GM19463 (cell line): Measurements from ENCODE around the gene CASP2.
"Not testable (repeated sequence)": the region's sequence is repeated elsewhere in the genome, so short reads cannot be mapped to it uniquely, and the experiment has no call there.

Source experiments
- ATAC-seq: cut with Tn5 transposase; IDR thresholded peaks from one replicate; pipeline ENCODE4 v1.9.1; 2021; ENCODE audit warnings: mild to moderate bottlenecking, moderate library complexity; ENCODE audit not compliant: unreplicated experiment

CASP2 gene

DNA sequence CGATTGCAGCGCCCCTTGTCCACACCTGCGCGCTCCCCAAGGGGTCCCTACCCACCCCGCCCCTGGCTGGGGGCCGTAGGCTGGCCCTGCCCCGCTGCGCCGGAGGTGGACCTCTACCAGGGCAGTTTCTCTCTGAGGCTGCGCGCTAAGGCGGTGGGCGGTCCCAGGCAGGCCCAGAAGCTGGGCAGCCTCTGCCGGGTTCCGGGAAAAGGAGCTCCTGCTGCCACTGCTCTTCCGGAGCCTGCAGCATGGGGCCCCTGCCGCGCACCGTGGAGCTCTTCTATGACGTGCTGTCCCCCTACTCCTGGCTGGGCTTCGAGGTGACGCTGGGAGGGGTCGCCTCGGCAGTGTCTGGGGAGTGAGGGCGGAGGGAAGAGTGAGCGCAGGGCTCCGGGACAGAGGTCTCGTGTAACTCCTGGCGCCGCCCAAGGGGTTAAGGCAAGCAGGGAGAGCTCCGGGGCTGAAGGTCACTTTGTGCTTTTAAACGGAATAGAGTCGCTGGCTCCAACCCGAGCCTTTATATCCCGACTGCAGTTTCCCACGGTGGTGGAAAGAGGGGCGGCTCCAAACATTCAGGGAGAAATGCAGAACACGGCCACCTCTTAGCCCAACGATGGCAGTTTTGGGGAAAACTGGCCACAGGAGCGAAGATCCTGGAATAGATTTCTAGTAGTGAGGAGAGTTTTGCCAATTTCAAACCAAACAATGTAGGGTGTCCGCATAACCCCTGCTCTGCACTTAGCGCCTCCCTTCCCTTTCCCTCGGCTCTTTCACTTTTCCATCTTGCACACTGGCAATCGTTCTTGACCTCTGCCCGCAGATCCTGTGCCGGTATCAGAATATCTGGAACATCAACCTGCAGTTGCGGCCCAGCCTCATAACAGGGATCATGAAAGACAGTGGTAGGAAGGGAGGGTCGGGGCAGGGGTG, 24.6 kb upstream of the CASP2 start, which contains the start of gene GSTK1:
GSTK1 (plus strand) TSS at position 176 of the 930 bp plus-strand sequence; CDS start at position 249, 73 bp downstream.
- ATAC-seq: peak; percentile 98

DNA sequence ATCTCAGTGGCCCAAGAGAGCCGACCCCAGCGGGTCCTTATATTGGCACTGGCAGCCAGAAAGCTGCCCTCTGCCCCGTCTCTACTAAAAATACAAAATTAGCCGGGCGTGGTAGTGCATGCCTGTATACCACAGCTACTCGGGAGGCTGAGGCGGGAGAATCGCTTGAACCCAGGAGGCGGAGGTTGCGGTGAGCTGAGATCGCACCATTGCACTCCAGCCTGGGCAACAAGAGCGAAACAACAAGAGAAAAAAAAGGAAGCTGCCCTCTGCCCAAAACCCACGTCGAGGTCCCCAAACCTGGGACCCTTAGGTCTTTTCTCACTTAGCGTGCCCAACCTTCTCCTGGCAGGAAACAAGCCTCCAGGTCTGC, 24.0 kb upstream of the CASP2 start:
- ATAC-seq: not testable (repeated sequence)

DNA sequence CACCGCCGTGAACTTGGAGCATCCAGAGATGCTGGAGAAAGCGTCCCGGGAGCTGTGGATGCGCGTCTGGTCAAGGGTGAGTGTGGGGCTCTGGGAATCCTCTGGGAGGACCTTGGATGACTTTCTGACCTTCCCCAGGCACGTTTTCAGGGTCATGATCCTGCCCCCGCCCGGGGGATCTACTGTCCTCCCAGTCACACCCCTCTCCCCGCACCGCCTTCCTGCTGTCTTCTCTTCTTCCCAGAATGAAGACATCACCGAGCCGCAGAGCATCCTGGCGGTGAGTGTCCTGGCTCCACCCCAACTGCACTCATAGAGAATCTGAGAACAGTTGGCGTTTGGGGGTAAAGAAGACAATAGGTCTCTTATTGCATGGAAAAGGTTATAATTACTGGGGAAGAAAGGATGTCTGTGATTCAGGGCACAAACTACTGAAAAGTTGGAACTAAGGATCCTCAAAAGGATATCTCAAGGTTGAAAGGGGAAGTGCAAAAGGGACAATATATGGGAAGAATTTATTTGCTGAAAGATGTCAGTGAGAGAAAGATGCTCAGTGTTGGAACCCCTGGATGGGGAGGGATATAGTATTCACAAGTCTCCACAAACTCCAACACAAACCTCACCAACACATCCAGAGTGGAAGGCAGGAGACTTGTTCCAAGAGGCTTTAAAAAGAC, 23.0 kb upstream of the CASP2 start:
- ATAC-seq: no peak

DNA sequence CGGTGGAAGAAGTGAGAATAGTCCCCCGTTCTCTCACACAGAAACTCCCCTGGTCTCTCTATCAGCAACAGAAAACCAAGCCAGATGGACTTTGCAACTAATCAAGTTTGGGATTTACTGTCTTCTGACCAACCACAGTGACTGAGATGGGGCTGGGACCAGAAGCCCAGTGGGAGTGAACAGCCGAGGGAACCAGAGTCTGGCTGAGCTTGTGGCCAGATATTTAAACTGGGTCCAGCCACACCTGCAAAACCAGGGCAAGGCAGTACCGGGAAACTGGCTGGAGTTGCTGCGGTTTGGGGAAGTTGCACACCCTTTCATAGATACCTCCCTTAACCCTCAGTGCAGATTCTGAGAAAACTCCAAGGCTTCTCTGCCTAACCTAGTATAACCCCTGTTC, 18.9 kb upstream of the CASP2 start:
- ATAC-seq: no peak

DNA sequence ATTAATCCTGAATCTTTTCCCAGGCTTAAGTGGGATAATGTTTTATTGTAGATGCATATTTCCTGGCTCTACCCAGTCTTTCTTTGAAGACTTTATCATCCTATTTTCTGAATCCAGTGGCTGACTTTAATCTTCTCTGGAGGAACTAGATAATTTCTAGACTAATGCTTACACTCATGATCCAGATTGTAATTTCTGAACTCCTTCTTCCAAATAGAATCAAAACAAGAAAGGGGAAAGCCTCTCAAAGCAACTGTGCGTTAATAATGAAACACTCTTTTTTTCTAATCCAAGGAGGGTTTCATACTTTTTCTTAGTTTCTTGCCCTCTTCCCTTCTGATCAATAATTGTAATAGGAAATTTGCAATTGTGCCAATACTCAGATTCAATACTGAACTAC, 16.9 kb upstream of the CASP2 start:
- no peak for ATAC-seq

DNA sequence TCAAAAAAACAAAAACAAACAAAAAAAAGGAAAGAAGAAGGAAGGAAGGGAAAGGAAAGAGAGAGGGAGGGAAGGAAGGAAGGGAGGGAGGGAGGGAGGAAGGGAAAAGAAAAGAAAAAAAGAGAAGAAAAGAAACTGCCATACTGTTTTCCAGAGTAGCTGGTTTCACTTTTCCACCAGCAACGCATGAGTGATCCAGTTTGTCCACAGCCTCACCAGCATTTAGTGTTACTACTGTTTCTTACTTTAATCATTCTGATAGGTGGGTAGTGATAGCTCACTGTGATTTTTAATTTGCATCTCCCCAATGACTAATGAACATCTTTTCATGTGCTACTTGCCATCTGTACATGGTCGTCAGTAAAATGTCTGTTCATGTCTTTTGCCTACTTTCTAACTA, 15.3 kb upstream of the CASP2 start:
- ATAC-seq: no peak

DNA sequence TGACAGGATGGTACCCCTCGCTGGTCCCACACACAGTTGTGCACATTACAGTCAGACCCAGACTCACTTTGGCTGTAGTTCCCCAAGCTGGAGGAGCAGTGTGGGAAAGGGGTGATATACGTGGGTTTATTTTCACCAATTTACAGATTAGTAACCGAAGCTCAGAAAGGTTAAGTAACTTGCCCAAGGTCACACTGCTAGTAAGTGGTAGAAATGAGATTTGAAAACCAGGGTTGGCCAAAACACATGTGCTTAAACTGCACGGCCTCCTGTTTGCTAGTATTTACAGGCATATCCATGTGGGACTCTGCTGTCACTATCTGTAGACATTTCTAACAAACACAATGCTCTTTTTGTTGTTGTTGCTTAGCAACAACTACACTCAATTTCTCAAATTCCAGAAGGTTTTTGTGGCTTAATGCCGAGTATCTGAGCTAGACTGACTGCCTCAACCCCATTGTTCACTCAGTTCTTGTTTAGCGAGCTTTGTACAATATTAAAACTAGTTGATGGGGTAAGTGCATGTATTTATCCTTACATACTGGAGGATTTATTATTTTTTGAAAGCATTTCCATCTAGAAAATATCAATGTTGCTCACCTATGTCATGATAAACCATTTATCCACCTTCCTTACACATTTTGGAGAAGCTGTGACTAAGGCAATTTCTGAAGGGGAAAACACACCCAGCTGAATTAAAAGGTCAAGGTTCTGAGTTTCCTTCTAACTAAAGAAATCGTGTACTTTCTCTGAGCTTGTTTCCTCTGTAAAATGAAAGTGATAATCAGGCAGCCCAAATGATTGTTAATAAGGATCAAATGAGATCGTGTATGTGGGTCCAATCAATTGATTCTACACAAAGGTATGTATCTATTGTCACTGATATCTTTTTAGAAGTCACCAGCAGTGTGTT, 8.7 kb upstream of the CASP2 start:
- ATAC-seq: no peak

DNA sequence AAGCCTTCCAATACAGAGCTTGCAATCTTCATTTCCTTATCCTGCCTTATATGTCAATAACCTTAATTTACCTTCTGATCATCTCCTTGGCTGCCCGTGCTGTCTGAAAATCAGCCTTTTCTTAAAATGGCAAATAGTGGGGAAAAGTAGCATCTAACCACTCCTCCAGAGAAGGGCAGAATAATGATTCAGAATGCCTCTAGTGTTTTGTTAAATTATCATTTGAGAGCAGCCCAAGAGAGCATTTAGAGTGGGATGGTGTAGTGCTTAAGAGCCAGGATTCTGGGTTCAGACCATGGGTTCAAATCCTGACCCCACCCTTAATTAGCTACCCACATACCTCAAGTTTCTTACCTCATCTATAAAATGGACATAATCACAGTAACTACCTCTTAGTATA, 8.0 kb upstream of the CASP2 start:
- ATAC-seq: no peak

DNA sequence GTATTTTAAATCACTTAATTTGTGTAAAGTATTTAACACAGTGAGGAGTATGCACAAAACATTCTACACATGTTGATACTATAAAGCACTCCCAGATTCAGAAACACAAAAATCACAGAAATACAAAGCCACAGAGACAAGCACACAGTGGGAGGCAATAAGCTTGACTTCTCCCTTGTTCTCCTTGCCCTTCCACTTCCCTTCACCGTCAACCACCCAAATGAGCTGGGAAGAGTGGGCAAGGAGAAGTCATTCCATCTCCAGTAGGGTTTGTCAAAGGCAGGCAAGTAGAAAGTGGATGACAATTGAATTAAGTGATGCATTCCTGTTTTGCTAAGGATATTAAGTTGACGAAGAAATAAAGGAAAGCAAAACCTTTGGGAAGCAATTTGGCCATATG, 7.6 kb upstream of the CASP2 start:
- no peak for ATAC-seq

DNA sequence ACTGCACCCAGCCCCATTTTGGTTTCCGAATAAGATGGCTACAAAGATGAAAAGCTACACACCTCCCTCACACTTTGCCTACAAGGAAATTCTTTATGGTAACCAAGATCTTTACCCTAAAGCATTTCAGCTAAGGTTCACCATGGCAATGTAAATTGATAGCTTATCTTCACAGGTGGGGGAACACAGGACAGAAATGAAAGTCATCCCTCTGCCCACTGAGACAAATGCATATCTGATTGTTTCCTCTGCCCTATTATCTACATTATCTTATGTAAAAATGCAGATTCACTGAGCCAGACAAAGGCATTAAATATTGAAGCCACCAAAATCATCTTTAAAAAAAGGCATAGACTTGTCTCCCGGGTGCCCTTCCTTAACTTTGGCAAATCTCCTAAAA, 6.6 kb upstream of the CASP2 start:
- no peak for ATAC-seq

DNA sequence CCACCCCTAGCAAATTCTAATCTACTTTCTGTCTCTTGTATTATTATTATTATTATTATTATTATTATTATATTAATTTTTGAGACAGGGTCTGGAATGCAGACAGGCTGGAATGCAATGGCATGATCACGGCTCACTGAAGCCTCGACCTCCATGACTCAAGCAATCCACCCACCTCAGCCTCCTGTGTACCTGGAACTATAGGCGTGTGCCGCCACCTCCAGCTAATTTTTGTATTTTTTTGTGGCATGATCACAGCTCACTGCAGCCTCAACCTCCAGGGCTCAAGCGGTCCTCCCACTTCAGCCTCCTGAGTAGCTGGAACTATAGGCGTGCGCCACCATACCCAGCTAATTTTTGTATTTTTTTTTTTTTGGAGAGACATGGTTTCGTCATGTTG, 6.0 kb upstream of the CASP2 start:
- ATAC-seq: no peak

DNA sequence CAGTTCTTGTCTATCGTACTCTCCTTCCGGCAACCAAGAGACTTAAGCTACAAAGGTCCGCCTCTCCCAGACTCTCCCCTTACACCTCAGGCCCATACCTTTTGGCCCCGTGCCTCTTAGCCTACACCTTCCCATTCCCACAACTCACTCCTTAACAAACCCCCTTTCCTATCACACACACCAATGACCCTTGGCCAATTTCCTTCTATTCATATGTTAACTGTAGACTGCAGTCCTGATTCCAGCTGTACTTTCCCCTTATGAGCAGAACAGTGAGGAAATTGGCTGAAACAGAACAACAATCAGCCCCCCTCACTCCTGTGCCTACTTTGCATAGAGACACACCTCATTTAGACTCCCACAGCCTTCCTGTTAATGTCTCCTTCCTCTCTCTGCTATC, 4.8 kb upstream of the CASP2 start:
- ATAC-seq: no peak

DNA sequence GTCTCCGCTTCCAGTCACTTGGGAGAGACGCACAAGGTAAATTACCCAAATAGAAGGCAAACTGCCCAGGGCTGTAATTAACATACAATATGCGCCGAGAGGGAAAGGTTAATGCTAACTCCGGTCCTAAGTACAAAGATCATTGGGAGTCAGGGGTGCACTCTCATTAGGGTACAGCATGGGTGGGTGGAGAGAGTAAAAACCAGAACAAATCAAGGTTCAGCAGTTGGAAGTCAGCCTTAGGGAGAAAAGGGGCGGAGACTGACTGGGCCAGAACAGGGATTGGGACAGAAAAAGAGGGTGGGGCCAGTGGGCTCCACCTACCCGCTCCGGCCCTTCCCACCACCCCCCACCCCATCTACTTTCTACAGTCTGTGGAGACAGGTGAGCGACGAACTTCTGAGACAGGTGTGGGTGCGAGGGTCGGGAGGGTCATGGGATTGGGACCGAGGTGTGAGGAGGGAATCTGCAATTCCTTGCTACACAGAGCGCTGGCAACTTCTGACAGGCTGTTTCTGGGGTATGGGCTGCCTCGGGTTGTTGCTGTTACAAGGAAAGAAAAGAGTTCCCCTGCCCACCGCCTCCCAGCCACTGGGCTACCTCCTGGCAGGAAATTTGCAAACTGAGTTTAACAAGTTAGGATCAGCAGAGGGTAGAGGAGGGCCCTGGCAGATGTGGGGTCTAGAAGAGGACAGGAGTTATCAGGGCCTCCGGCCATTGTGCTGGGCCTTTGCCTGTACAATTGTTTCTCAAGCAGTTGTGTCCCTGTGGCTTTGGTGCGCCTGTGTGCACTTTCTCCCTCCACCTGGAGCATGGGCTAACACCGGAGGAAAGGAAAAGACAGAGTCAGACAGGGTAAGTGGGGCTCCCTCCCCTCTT, 3.3 kb upstream of the CASP2 start, which contains the start of gene TMEM139:
TMEM139 (plus strand) TSS at position 368 of the 879 bp plus-strand sequence. CDS start 1,000 bp downstream, outside the sequence.
- ATAC-seq: no peak

DNA sequence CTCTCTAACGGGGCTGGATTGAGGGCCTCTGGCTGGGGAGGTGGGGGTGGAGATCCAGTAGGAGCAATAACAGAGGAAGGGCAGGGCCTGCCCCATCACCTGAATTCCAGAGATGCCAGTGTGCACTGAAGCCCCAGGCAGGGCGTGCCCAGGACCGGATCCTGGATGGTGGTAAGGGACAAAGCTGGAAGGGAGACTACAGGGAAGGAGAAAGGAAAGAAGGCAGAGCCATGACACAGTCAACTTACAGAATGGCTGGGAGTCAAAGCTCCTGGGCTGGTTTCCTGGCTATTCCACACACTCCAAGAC, 2.7 kb upstream of the CASP2 start:
- no peak for ATAC-seq

DNA sequence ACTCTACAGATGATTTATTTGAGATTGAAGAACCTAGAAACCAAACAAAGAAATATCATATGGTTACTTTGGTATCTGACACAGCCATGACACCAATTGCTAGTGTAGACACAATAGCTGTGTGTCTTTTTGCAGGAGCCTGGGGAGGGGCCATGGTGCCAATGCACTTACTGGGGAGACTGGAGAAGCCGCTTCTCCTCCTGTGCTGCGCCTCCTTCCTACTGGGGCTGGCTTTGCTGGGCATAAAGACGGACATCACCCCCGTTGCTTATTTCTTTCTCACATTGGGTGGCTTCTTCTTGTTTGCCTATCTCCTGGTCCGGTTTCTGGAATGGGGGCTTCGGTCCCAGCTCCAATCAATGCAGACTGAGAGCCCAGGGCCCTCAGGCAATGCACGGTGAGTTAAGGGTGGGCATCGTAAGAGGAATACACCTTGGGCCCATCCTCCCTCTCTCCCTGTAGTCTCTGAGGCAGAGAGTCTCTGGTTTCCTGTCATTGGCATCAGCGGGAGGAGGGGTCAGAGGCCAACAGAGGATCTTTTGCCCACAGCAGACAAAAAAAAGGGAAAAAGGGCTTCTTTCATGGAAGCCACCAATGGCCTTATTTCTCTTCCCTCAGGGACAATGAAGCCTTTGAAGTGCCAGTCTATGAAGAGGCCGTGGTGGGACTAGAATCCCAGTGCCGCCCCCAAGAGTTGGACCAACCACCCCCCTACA, 2.2 kb upstream of the CASP2 start:
- no peak for ATAC-seq

DNA sequence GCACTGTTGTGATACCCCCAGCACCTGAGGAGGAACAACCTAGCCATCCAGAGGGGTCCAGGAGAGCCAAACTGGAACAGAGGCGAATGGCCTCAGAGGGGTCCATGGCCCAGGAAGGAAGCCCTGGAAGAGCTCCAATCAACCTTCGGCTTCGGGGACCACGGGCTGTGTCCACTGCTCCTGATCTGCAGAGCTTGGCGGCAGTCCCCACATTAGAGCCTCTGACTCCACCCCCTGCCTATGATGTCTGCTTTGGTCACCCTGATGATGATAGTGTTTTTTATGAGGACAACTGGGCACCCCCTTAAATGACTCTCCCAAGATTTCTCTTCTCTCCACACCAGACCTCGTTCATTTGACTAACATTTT, 1.6 kb upstream of the CASP2 start:
- no peak for ATAC-seq

DNA sequence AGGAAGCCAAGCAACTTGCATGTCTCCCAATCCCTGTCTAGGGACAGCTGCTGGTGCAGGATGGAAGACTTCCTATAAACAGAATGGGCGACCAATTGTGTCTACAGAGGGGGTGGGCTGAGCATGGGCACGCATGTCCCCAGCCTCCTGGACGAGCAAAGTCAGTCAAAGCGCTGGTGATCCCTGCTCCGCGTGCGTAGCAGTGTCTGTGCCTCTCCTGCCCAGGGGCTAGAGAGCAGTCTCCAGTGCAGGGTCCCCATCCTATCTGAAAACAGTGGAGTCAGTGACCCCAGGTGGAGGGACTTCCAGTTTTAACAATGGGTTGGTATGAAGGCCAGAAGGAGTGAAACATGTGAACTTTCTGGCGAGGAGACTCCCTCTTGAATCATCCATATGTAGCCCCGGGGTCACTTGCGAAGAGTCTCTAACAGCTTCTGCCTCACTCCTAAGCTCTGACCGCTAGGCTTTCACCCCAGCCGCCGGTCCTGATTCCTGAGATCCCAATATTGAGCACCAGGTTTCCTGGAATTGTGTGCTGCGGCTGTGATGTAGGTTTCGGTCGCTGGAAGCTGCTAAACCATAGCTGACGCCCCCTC, 714 bp upstream of the CASP2 start:
- no peak for ATAC-seq

DNA sequence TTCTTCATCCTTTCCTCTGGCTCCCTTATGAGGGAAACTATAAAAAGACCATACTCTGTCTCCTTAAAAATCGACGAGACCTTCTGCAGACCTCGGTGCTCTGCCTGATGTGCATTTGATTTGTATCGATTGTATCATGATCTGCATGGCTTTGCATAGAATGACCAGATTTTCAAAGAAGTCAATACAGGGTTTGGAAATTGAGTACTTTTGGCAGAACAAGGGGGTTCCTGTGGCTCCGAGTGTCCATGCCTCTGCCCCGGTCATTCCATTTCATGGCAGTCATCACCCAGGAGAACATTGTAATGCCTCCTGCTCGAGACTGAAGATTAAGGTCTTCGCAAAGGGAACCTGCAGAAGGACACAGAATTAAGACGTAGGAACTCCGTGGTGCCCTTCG, 685 bp downstream of the CASP2 start:
- no peak for ATAC-seq

DNA sequence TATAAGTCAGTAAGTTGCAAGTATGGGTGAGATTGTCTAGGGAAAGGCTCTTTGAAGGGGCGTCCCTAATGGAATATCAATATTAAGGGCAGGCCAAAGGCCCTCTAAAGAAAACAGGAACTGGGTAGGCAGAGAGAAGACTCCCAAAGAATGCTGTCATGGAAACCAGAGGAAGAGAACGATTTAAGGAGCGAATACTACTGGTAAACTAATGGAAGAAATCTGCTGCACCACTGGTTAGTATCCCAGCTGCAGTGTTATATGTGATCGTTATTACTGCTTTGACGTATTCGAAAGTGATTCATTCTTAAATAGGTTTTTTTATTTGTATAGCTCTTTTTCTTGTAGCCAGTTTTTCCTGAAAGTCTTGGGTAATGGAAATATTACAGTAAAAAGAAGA, 1.3 kb downstream of the CASP2 start:
- no peak for ATAC-seq
